GM18907 (cell line): ENCODE results near the gene ATP2B2.

Experiments
- ATAC-seq: cut with Tn5 transposase; IDR thresholded peaks from one replicate; pipeline ENCODE4 v1.9.1; 2021; ENCODE audit warnings: mild to moderate bottlenecking, moderate library complexity; ENCODE audit not compliant: unreplicated experiment

Gene ATP2B2

GRCh38 chr3:10495614-10496013, 9.8 kb downstream of the ATP2B2 start:
- no peak for ATAC-seq

GRCh38 chr3:10495003-10495402, 10.4 kb downstream of the ATP2B2 start:
- no peak for ATAC-seq

GRCh38 chr3:10494180-10494579, 11.2 kb downstream of the ATP2B2 start:
- no peak for ATAC-seq

- no peak for ATAC-seq
These were observed 12.2 kb downstream of the ATP2B2 start for GRCh38 chr3:10493202-10493589.

GRCh38 chr3:10492364-10493201, 12.8 kb downstream of the ATP2B2 start:
- no peak for ATAC-seq

GRCh38 chr3:10489746-10490483, 15.5 kb downstream of the ATP2B2 start:
- ATAC-seq = no peak

GRCh38 chr3:10487988-10488633, 17.3 kb downstream of the ATP2B2 start:
- no peak for ATAC-seq

GRCh38 chr3:10485806-10486205, 19.6 kb downstream of the ATP2B2 start:
- ATAC-seq = no peak

GRCh38 chr3:10485380-10485779, 20.0 kb downstream of the ATP2B2 start:
- ATAC-seq = no peak

GRCh38 chr3:10484709-10485108, 20.7 kb downstream of the ATP2B2 start:
- ATAC-seq = no peak

- ATAC-seq = no peak
These were observed 21.6 kb downstream of the ATP2B2 start for GRCh38 chr3:10483686-10484345.

- no peak for ATAC-seq
These were observed 22.1 kb downstream of the ATP2B2 start for GRCh38 chr3:10483364-10483675.

GRCh38 chr3:10482631-10483363, 22.6 kb downstream of the ATP2B2 start:
- ATAC-seq = no peak

- ATAC-seq = no peak
These were observed 24.5 kb downstream of the ATP2B2 start for GRCh38 chr3:10480871-10481378.

- no peak for ATAC-seq
These were observed 26.1 kb downstream of the ATP2B2 start for GRCh38 chr3:10479311-10479710.

GRCh38 chr3:10475983-10476382, 29.4 kb downstream of the ATP2B2 start:
- ATAC-seq = no peak

GRCh38 chr3:10474847-10475246, 30.5 kb downstream of the ATP2B2 start:
- no peak for ATAC-seq

GRCh38 chr3:10474275-10474646, 31.1 kb downstream of the ATP2B2 start:
- no peak for ATAC-seq

- no peak for ATAC-seq
These were observed 31.7 kb downstream of the ATP2B2 start for GRCh38 chr3:10473581-10474274.

- ATAC-seq = no peak
These were observed 32.4 kb downstream of the ATP2B2 start for GRCh38 chr3:10472877-10473440.
